AG08396 (cell line): ENCODE results near the gene DEPDC4.
A peak's percentile ranks its signal among the peaks of the same experiment; 100 is the strongest.
"Not testable (repeated sequence)": the region's sequence is repeated elsewhere in the genome, so short reads cannot be mapped to it uniquely, and the experiment has no call there.

ENCODE experiments used
- DNase-seq: peaks from one replicate; pipeline ENCODE4 v3.0.0; 2012; ENCODE audit warnings: low spot score, mixed read lengths

DEPDC4 gene

DNA sequence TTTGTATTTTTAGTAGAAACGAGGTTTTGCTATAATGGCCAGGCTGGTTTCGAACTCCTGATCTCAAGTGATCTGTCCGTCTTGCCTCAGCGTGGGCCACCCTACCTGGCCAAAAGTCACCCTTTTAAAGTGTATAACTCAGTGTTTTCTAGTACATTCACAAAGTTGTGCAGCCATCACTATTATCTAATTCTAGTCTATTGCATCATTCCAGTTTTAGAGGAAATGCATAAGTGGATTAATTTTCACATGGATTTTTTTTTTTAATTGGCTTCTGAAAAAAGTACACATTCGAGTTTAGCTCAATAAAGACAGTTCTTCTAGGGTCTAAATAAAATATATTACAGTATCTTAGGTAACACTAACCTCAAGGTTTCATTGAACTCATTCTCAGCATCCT, 3.7 kb downstream of the DEPDC4 start:
- DNase-seq = no peak

DNA sequence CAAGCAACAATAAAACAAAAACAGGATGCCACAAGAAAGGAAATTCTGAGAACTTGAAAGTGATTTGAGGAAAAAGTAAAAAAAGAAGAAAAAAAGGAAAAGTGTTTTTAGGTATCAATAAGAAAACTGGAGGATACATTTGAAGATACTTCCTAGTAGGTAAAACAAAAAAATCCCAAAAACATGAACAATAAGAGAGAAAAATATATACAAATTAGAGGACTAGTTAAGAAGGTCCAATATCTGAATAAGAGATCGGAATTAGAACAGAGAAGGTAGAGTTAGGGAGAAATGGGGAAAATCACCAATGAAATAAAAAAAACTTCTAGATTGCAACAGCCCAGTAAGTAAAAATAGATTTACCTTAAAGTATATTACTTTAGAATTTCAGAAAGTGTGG, 8.8 kb downstream of the DEPDC4 start:
- DNase-seq = no peak

DNA sequence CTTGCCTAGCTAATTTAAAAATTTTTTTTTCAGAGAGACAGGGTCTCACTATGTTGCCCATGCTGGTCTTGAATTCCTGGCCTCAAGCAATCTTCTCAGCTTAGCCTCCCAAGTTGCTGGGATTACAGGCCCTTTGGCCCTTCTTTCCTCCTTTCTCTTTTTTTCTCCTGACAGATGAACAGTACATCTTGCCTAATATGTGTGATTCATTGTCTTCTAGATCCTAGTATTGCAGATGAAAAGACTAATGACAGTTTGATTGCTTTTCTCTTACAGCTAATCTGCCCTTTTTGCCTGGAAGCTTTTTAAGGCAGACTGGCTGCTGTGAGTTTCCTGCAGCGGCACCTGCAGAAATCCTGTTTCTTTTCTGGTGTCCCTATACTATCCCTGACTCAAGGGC, 12.0 kb downstream of the DEPDC4 start:
- DNase-seq = no peak

DNA sequence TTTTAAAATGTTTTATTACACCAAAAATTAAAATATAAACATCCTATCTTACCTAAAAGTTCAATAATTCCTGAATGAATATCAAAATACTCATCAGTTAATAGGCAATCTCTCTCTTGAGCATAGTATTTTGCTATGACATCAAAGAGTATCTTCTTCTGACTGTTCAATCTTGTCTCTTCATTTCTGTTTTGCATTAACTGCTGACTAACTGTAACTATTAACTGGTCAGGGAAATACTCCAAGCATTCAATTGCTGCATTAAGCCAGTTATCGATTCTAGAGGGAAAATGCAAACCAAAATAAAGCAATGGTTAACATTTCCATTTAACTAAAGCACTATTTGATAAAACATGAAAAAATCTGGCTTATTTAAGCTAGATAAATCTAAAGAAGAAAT, 13.4 kb downstream of the DEPDC4 start:
- no peak for DNase-seq

- no peak for DNase-seq
These were observed 15.0 kb downstream of the DEPDC4 start for GRCh38 chr12:100251917-100252316.

- DNase-seq = no peak
These were observed 16.9 kb downstream of the DEPDC4 start for GRCh38 chr12:100249941-100250340.

GRCh38 chr12:100248886-100249285, 18.0 kb downstream of the DEPDC4 start:
- peak; percentile 19 for DNase-seq

- no peak for DNase-seq
These were observed 19.1 kb downstream of the DEPDC4 start for GRCh38 chr12:100247765-100248164.

- DNase-seq = no peak
These were observed 23.7 kb downstream of the DEPDC4 start for GRCh38 chr12:100243137-100243536.

DNA sequence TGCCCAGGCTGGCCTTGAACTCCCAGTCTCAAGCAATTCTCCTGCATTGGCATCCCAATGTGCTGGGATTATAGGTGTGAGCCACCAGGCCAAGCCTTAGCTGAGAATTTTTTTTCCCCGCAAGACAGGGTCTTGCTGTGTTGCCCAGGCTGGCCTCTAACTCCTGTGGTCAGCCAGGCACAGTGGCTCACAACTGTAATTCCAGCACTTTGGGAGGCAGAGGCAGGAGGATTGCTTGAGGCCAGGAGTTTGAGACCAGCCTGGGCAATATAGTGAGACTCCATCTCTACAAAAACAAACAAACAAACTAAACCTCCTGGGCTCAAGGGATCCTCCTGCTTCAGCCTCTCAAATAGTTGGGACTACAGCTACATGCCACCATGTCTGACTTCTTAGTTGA, 27.3 kb downstream of the DEPDC4 start:
- no peak for DNase-seq

- DNase-seq = no peak
These were observed 28.1 kb downstream of the DEPDC4 start for GRCh38 chr12:100238801-100239200.

DNA sequence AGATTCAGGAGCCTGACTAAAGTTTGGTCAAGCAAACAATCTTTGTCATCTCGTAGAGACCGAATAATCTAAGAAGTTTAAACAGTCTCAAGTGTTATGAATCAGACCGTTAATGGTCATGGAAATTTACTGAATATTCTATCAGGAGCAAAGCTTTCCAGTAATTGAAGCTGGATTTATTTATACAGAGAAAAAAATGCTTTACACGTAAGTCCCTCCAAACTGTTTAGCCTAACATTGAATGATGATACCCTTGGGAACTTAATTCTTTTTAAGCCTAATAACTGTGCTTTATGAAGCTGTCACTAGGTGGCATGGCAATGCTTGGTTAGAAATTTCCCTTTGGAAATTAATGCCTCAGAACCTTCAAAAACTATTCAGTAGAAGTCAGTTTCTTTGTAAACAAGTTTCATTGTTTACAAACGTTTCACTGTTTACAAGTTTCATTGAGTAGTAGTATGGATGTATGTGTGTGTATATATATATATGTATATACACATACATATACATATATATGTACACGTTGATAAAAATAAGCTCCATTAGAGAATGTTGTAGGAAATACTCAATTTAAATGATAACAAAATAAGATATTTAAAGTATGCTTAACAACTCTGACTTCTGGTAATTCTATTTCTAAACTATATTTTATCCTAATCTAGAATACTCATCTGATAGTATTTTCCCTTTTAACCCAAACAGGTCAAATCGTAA, 32.1 kb downstream of the DEPDC4 start:
- peak; percentile 28 for DNase-seq

DNA sequence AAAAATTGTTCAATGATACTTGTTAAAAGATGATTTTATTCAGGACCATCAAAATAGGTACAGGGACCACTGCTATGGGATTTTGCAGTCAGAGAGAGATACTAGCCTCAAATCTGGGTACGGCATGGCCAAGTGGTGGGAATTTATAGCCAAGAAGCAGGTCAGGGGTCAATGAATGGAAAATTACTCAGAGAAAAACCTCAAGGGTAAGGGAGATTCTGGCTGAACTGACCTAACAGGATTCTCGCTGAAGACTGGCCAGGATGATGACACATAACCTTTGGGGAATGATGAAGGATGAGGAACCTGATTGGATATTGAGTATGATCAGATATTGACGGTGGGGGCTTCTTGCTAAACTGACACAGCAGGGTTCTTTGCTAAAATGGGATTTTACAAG, 32.7 kb downstream of the DEPDC4 start:
- DNase-seq = no peak

DNA sequence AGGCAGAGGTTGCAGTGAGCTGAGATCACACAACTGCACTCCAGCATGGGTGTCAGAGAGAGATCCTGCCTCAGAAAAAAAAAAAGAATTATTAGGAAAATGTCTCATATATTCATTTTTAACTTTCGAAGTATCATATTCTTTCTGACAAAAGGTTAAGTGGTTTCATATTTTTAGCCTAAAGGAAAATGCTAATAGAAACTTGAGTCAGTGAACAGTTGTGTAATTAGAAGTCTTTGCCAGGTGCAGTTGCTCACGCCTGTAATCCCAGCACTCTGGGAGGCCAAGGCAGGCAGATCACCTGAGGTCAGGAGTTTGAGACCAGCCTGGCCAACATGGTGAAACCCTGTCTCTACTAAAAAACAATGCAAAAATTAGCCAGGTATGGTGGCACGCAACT, 35.0 kb downstream of the DEPDC4 start:
- not testable (repeated sequence) for DNase-seq

DNA sequence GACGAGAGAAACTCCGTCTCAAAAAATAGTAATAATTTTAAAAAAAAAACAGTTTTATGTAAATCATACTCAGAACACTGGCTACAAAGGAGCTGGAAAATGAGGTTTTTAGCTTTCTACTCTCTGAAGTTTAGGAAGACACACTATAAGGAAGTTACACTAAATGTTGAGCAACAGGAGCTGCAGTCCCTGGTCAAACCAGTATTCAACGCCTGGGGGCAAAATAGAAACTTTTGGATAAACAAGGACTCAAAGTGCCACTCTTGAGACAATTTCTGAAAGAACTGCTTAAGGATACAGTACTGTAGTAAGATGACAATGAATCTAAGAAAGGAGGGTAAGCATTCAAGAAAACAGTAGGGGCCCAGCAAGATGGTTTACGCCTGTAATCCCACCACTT, 37.0 kb downstream of the DEPDC4 start:
- DNase-seq = no peak

GRCh38 chr12:100229036-100229635, 37.7 kb downstream of the DEPDC4 start:
- no peak for DNase-seq

GRCh38 chr12:100225491-100225890, 41.4 kb downstream of the DEPDC4 start:
- DNase-seq = no peak

- not testable (repeated sequence) for DNase-seq
These were observed 44.7 kb downstream of the DEPDC4 start for GRCh38 chr12:100222173-100222572.

DNA sequence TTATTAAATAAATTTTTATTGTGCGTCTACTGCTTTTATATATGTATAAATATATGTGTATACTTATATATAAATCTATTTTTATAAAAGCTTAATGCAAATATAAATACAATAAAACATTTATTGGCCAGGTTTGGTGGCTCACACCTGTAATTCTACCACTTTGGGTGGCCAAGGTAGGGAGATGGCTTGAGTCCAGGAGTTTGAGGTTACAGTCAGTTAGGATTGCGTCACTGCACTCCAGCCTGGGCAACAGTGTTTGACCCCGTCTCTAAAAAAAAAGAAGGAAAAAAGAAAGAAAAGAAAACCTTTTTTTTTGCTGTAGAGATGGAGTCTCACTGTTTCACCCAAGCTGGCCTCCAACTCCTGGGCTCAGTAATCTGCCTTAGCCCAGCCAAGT, 45.4 kb downstream of the DEPDC4 start:
- DNase-seq = no peak

- DNase-seq = no peak
These were observed 47.4 kb downstream of the DEPDC4 start for GRCh38 chr12:100219328-100220109.

DNA sequence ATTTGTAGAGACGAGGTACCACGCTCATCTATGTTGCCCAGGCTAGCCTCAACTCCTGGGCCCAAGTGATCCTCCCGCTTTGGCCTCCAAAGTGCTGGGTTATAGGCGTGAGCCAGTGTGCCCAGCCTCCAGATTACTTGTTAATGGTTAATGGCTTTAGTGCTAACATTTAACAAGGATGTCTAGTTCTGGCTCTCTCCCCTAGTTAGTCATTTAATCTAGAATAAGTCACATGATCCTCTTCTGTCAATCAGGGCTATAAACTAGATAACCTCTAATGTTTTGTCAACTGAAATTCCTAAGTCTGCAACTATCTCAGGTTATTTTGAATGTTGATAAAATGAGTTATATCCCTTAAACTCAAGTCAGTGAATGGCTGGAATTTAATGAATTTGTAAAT, 50.5 kb downstream of the DEPDC4 start:
- no peak for DNase-seq

DNA sequence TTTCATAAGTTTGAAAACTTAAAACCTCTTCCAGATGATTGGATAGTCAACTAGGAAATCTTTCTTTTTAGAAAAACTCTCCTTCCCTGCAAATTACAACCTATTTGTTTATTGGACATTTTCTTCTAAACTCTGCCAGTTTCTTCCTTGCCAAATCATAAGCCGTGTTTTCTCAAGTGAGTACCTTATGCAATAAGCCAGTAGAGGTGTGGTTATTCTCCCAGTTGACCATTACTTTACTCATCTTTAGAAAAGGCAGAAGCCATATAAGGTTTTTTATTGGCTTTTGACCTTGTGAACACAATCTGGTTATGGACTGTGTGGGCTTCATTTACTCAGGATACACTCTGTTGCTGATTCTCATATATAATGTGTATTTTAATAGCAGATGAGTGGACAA, 51.7 kb downstream of the DEPDC4 start:
- DNase-seq = no peak

- no peak for DNase-seq
These were observed 52.4 kb downstream of the DEPDC4 start for GRCh38 chr12:100214518-100214917.
